Measurements from ENCODE around the gene GFRA1.

Gene GFRA1

DNA sequence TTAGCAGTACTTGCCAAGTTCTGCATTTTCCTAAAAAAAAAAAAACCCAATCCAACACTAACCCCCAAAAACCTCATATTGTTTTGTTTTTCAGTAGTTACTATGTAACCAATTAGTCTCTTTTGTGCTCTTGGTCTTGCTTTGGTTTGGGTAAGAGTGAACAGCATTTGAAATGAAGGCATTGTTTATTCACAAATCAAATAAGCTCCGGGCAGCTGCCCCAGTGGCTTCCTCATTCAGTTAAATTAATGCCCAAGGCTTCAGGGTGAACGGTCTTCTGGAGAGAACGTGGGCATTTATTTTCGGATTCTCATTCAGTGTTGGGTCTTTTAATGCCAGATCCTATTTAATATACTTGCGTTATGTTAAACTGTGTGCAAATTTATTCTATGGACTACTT, 108.7 kb downstream of the GFRA1 start:
- DNase-seq, result peak in 16 of 56 donors; percentile 4 to 67 (median 12)

DNA sequence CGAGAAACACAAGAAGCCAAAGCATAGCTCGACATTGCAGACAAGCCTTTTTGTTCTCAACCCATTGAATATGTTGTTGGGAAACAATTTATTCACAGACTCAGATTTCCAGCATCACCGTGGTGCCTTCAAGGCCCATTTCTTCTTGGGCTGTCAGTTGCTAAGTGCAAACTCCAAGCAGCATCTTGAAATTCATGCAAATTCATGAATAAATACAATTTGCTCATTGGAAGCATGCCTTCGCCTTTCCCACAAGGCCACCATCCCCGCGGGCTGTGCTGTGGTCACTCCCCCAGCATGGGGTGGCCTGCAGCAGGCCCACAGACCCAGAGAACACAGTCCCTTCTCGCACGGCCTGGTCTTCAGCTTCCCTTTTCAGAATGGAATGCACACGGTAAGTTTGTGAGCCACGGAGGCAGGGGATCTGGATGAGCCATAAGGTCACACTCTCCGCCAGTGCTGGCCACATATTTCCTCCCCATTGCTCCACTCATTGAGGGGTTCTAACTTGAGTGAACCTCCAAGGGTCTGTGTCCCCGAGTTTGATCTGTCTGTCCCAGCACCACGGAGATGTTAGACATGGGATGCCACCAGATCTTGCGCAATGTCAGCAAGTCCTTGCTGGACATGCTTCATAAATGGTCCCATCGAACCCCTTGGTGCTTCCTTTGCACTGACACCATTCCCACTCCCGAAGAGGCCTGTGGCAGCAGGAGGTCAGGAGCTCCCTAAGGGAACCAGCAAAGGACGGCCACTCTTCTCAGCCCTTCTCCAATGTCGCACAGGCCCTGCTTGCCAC, 109.5 kb downstream of the GFRA1 start:
- DNase-seq, result peak in 14 of 56 donors; percentile 5 to 52 (median 33)

DNA sequence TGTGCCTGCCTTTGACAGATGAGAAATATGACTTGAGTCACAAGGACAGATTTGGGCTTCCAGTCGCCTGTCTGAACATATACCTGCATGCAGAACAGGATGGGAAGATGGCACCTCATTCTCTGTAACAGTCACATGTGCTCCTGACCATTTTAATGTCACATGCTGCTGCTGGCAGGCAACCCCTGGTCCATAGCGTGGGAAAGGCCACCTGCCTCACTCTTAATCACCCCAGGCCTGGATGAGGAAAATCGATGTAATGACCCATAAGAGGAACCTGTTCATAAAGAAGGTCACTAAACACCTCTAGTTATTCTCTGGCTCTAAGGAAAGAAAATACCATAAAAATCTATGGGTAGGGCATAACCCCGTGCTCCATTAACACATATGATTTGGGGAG, 110.2 kb downstream of the GFRA1 start:
- DNase-seq, result no peak

DNA sequence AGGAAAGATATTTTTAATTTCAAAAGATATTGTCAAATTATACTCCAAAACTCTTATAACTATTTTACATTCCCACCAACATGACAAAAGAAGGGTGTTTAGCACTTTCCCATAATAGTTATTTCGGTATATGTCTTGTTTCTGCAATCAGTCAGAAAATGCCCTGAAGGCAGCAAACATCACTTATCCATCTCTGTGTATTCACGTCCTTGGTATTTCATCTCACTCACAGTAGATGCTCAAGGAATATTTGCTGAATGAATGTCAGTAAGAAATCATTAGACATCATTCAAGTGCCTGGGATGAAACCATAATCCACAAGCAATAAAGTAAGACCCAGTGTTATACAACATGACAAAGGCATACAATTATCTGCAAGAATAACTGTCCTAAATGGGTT, 112.7 kb downstream of the GFRA1 start:
- DNase-seq, result no peak

DNA sequence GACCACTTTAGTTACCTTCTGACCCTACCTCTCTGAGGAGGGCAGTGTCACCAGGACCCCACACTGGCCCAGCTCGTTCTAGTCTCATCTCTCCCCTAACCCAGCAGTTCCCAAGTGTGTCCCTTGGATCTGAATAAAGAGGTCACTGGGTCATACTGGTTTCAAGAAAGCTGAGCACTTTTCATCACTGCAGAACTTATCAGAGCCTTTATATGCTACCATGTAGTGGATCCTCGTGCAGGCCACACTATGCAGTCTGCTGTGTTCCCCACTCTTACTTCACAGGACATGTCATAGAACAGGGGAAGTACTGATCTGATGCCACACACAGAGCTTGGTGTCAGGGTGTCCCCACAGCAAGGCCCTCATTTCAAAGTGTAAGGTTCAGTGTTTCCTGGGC, 113.8 kb downstream of the GFRA1 start:
- DNase-seq, result no peak

DNA sequence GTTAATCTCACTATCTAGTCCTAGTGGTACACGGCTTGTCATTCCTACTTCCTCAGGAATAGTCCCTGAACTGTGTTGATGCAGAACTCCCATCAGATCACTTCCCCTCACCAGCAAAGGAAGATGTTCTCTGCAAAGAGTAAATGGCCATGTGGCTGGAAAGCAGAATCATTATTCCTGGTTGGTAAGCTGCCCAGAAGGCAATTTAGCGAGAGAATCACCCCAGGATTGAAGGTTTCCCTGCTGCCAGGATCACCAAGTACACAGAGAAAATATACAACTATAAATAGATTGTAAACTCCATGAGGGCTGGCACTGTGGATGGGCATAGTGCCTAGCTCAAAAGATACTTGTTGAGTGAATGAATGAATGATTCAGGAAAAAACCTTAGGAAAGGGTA, 115.0 kb downstream of the GFRA1 start:
- peak in 1 of 56 donors; percentile 20 for DNase-seq

DNA sequence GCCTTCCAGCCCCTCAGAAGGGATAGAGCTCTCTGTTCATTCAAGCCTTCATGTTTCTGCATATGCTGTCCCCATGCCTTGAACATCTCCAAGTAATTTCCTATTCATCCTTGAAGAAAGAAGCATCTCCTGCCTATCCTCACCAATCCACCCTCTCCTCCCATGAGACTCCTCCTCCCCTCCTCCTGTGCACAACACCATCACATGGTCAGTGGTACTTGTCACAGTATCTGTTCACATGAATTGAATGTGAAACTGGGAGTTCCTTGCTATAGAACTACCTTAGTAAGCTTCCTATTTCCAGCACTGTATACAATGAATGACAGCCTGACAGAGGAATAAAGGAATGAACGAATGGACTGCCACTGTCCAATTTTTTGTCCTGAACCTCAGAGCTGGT, 115.5 kb downstream of the GFRA1 start:
- DNase-seq, result no peak

DNA sequence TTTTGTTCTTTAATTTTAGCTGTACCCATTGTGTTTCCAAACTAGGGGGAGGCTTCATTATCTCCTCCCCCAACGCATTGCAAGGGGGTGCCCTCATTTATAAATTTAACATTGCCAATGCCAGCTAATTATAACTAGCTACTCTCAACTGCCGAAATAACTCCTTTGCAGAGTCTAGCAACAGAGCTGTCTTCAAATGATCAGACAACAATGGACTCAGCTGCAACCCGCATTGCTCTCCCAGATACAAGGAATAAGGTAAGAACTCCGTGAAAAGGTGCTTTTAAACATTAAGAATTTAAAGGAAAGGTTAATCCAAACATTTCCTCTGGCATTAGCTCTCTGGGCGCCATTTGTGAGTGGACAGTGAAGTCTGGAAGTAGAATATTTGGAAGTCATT, 116.2 kb downstream of the GFRA1 start:
- DNase-seq, result no peak

DNA sequence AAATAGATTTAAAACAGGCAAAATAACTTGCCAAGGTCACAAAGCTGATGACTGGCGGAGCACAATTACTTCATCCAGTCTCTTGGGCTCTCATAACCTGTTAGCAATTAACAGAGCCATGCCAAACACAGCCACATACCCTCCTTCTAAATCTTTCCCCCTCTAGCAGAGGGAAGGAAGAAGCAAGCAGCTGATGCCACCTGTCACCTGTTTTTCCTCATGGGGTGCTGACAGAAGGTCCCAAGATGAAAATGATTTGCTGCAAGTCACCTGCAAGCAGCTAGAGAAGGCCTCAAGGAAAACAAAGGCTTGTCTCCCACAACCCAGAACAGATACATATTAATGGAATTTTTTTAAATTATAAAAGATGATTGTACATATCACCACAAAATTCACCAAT, 117.8 kb downstream of the GFRA1 start:
- no peak for DNase-seq

DNA sequence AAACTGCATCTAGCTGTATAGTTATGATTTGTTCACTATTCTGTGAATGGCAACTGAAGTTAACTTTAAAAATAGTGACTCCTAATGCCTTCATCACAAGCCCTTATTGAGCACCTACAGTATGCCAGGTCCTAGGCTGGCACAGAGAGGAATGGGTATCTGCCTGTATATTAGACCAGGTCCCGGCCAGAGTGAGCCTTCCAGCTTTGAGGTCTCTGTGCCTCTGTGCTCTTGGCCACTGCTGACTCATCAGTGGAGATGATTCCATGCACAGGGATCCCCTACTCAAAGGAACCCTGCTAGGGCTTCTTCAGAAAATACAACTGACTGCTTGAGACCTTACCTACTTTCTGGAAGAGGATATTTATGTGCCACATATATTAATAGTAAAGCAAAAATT, 118.4 kb downstream of the GFRA1 start:
- DNase-seq, result no peak

DNA sequence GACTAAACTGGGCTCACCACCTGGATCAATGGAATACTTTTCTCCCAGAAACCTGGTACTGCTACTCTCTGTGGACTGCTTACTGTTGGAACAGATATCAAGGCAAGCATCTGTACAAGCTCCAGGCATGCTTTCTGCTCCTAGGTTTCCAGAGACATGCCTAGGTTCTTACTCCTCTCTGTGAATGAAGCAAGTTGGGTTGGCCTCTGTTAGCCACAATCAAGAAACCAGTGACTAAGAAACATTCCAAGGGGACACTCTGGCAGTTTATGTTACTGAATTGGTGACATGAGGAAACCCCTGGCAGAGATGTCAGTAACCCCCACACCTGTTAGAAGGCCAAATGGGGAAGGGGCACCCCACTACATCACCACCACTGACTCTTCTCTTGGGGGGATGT, 121.9 kb downstream of the GFRA1 start:
- no peak for DNase-seq

DNA sequence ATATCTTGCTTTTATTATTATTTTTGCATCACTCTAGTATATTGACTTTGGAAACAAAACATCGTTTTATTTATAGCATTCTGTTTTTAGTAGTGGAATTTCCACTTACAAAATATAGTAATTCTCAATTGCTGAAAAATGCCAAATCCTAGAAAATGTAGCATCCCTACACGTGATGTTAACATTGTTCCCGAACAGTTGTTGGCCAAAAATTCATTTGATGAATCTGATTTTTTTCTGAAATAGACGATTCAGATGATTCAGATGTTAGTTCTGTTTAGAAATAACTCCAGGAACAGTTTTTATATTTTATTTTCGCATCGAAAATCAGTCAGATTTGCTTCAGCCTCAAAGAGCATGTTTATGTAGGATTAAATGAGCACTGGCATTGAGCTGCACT, 122.4 kb downstream of the GFRA1 start:
- DNase-seq, result no peak

DNA sequence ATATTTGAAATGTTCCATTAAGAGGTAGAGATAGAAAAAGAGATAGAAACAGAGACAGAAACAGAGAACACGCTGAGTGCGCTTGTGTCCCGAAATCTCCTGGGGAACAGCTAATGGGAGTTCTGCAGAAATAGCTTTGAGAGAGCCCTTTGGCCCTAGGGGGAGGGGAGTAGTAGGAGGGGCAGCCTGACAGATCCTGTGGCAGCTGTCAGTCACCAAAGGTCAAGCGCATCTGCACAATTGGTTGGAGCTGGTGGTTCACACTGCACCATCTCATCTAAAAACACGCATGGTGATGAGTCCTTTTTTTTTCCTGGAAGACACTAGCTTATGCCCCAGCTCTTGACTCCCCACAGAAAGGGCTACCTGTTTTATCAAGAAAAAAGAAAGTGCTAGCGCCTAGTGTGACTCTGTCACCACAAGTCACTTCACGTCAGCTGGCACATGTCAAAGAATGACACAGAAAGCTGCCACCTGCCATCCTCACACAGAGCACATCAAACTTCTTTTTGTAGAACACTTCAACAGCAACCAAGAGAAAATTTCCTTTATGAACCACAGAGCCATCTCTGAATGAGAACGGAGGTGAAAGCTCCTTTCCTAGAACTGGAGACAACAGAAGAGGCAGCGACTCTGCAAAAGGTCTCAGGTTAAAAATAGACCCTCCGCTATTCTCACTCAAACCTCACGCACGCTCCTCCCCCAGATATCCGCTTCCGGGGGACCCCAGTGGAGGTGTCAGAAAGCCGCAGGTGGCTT, 125.7 kb downstream of the GFRA1 start:
- peak in 1 of 56 donors; percentile 11 for DNase-seq

DNA sequence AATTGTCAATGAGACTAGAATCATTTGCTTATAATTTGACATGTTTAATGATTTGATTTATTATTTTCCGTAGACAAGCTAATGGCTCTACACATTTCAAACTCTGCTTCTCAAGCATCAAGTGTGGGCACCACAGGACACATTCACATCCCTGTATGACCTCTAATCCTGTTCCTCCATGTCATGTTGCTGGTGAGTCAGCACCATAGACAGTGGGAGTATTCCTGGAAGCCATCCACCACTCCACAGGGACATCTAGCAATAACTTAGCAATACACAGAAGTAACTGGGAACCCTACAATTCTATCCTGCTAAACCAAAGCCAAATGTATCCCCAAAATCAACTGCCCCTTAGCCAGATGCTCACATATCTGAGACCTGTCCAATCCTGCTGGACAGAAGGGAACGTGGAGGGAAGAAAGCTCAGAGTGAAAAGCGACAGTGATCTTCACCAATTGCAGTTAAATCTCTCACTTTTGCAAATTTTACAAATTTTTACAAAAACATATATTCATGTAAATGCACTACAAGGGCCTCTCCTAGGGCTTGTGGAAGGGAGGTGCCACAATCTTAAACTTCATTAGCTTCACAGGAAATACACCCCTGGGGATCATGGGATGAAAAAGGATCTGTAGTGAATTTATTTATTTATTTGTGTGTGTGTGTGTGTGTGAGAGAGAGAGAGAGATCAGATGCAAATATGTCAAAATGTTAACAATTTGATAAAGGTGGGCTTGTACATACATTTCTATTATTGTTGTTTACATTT, 126.5 kb downstream of the GFRA1 start:
- no peak for DNase-seq

DNA sequence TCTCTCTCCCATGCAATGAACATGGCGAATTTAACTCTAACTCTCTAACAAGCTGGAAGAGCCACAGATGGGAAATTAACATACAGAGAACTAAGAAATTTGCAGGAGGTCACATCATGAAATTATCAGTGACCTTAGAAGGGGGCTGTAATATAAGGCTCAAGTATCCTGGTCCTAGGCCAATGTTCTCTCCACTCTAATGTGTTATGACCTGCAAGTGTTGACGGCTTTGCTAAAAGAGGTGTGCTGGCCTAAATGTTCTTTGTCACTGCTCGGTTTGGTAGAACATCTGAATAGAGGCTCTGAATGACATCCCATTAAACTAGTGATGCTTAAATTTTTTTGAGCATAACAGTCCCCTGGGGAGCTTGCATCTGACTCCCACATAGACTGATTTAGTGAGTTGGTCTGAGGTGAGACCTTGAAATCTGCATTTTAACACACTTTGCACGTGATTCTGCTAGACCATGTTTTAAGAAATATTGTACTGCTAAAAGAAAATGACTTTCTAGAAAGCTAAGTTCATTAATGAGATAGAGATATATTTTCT, 129.3 kb downstream of the GFRA1 start:
- no peak for DNase-seq

DNA sequence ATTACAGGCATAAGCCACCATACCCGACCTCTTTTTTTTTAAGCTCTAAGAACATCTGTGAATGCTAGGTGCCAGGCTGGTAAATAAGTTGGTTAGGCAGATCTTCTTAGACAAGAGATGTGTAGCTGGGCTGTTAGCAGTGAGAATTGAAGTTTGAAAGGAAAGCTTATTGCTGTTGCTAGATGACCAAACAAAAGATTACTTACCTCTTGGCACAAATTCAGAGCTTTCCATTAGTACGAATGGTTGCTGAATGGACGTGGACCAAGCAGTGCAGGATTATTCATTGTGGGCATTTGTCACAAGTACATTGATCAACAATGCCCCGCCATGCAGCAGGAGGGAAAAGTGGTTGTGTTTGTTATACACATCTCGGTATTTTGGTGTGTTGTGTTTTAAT, 131.2 kb downstream of the GFRA1 start:
- no peak for DNase-seq

DNA sequence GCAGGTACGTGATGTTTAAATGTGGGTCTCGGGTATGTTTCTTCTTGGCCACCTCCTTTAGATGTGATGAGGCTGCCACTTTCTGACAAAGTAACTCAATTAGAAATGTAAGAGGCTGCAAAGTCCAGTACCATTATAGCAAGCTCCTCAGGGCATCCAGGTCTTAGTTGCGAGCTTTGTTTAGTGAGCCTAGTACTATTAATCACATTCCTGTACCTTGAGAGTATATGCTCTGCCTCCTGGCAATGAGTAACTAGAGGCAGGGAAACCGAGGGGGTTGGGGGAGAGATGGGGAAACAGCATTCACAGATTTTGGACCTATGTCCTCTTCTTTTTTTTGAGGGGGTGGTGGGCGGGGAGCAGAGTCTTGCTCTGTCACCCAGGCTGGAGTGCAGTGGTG, 131.8 kb downstream of the GFRA1 start:
- DNase-seq, result no peak

DNA sequence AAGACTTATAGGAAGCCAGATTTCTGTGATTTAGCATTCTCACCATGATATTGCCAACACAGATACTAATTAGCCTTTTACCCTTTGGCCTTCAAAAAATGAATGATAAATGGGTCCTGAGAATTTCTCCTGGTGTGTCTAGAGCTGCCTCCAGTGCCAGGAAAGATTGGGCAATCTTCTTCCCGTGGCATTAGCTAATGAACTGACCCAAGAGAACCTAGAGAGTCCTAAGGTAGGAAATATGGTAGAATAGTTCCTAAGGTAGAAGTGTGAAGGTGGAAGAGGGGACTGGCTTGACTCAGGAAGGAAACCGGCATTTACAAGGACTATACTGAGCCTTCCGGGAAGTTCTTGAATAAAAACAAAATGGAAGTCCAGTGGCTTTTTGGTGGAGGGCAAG, 133.1 kb downstream of the GFRA1 start:
- DNase-seq, result no peak

DNA sequence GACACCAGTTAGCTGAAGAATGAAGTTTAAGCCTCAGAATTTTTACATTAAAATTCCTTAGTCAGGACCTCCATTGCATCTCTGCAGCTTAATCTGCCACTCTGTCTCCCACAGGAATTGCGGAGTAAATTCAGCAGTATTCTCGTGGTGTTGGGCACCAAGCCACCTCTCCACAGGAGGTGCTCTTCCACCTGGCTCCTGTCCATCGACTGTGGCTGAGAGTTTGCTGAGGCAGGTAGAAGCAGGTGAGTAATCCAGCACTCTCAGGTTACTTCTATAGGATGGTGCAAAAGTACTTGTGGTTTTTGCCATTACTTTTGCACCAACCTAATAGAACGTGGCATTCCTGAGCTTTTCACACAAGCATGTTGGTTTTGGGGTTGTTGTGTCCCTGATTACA, 134.1 kb downstream of the GFRA1 start:
- no peak for DNase-seq

DNA sequence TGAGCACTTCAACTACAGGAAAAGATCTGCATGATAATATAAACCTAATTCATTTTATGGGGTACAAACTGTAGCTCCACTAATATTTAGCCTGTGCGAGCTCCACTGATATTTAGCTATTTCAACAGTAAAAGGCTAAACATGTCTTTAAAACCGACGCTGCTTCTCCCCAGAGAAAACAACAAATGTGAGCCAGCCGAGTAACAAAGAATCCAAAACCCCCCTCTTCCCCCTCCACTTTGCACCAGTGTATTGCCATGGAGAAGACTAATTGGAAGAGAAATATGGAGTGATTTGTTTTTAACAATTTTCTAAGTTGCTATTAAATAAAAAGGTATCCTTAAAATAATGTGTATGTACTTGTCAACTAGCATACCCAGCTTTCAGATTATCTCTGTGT, 136.7 kb downstream of the GFRA1 start:
- DNase-seq, result no peak

DNA sequence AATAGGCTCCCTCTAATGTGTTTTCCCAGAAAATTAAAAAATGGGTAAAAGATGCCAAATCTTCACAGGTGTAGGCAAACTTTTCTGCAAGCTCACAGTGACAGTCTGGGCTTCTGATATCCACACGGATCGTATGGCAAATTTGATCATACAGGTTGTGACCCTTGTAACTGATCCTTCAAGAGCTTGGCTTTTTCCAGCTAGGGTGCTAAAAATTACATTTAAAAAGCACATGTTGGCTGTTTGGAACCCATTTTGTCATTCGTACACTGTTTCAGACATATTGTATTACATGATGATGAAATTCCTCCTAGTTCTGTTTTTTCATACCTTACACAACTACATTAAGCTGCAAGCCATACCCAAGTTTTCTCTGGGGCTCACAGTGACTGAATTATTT, 138.7 kb downstream of the GFRA1 start:
- DNase-seq, result no peak

DNA sequence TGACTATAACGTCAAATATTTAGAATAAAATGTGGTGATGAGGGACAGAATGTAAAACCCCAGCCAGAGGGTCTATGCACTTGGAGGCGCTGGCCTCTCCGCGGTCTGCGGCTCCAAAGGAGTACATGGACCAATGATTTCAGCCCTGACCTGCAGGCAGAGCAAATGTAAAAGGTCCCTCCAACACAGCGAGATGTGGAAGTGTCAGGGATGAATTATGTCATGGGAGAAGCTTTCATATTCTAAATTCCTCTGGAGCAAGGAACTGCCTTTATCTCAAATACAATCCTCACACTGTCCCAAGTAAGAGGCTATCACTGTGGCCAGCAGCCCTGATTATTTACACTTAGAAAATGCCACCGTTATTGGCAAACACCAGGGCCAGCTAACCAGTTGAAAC, 139.4 kb downstream of the GFRA1 start:
- no peak for DNase-seq
